Dorsolateral prefrontal cortex (tissue), 118 donors: Measurements from ENCODE around the gene OR10AD1. TPM values are rescaled to one million over a fixed set of nuclear protein-coding genes. Genes with fewer than 3 reads are reported as not detected.

Experiments
- total RNA-seq, 120 experiments: library from RNA; stranded (reverse); gene quantifications; one replicate each; pipeline versions ENCODE4 v1.2.3 to v1.2.4, GENCODE V29; 2022

The OR10AD1 gene
- total RNA-seq, 120 experiments from 2014 or later: not detected

Other genes starting within 250 kb of the OR10AD1 start
- 10 to 100 TPM; 21.4 to 75.3 (median 46.1) TPM for gene TMEM106C, start 239.7 kb downstream of the OR10AD1 start, total RNA-seq
- gene COL2A1, start 198.8 kb downstream of the OR10AD1 start, total RNA-seq: 1 to 10 TPM in 13 of 120 experiments, under 1 TPM in 73, not detected in 34; 0.10 to 1.8 (median 0.35) TPM
- 10 to 100 TPM in 119 of 120 experiments, 1 to 10 TPM in 1; 8.3 to 29.6 (median 18.5) TPM for gene SENP1, start 97.2 kb downstream of the OR10AD1 start, total RNA-seq
- gene PFKM, start 83.9 kb downstream of the OR10AD1 start, total RNA-seq: 100 to 1,000 TPM in 119 of 120 experiments, 10 to 100 TPM in 1; 89.4 to 276 (median 195) TPM
- 10 to 100 TPM; 36.8 to 80.8 (median 58.2) TPM for gene ASB8, start 45.8 kb downstream of the OR10AD1 start, total RNA-seq
- gene CCDC184, start 19.6 kb downstream of the OR10AD1 start, total RNA-seq: 10 to 100 TPM in 118 of 120 experiments, 1 to 10 TPM in 2; 7.1 to 60.5 (median 30.1) TPM
- 10 to 100 TPM; 14.7 to 40.6 (median 27.1) TPM for gene ZNF641, start 147.6 kb upstream of the OR10AD1 start, total RNA-seq